ENCODE results near the gene MAST2. TPM values are rescaled to one million over a fixed set of nuclear protein-coding genes. Genes with fewer than 3 reads are reported as not detected.
A peak's percentile ranks its signal among the peaks of the same experiment; 100 is the strongest.

The MAST2 gene
- total and polyA plus RNA-seq, 9 of the 15 experiments (the other 6 are each of a cell fraction or from before 2014, with no cell fraction given), result 0.73 to 32.0 (median 17.8) TPM

GRCh38 chr1:46036894-46037839 lies 233.8 kb downstream of the MAST2 start (continued):
- TF ChIP-seq ZNF133 (CRISPR knock-in tag; IDR thresholded peaks at IDR 0.05) (no peak), CREM (IDR thresholded peaks at IDR 0.05; ENCODE audit: low read depth) (peak; percentile 46; the same call in 1 of the 2 replicates), KDM1A (IDR thresholded peaks at IDR 0.05) (no peak), ZNF717 (CRISPR knock-in tag; IDR thresholded peaks at IDR 0.05) (no peak), CEBPG (CRISPR knock-in tag; IDR thresholded peaks at IDR 0.05) (no peak), CEBPG (tag; conservative IDR thresholded peaks at IDR 0.05 in 1 of 2, IDR thresholded peaks at IDR 0.05 in 1 of 2) (no peak), HNRNPH1 (optimal IDR thresholded peaks at IDR 0.05; ENCODE audit: low read depth, low read length) (no peak), E2F3 (CRISPR knock-in tag; IDR thresholded peaks at IDR 0.05) (0 out of 2 replicates have a peak, but pooled peaks have one; percentile 21), KLF13 (tag; IDR thresholded peaks at IDR 0.05; ENCODE audit: borderline replicate concordance, low read depth) (no peak), CBX8 (IDR thresholded peaks at IDR 0.05; ENCODE audit: borderline replicate concordance, extremely low read depth, low read depth, low read length, poor library complexity, severe bottlenecking) (no peak), ZNF41 (CRISPR knock-in tag; conservative IDR thresholded peaks at IDR 0.05) (no peak; the same call in 1 of the 2 replicates), TAF15 (IDR thresholded peaks at IDR 0.05; ENCODE audit: low read depth, low read length) (no peak), MAFG (tag; conservative IDR thresholded peaks at IDR 0.05) (no peak), ZBTB34 (CRISPR knock-in tag; IDR thresholded peaks at IDR 0.05) (no peak), ZNF444 (CRISPR knock-in tag; IDR thresholded peaks at IDR 0.05) (no peak), NR4A1 (CRISPR knock-in tag; IDR thresholded peaks at IDR 0.05) (no peak), NR4A1 (tag; IDR thresholded peaks at IDR 0.05) (no peak), THRB (CRISPR knock-in tag; conservative IDR thresholded peaks at IDR 0.05) (no peak), ZNF57 (CRISPR knock-in tag; IDR thresholded peaks at IDR 0.05) (no peak), IFI16 (CRISPR knock-in tag; IDR thresholded peaks at IDR 0.05) (no peak), ATF1 (CRISPR knock-in tag; IDR thresholded peaks at IDR 0.05) (no peak), ATF1 (tag; IDR thresholded peaks at IDR 0.05) (peak; percentile 57; the same call in 1 of the 2 replicates)
- TF ChIP-seq, protein P1, sequence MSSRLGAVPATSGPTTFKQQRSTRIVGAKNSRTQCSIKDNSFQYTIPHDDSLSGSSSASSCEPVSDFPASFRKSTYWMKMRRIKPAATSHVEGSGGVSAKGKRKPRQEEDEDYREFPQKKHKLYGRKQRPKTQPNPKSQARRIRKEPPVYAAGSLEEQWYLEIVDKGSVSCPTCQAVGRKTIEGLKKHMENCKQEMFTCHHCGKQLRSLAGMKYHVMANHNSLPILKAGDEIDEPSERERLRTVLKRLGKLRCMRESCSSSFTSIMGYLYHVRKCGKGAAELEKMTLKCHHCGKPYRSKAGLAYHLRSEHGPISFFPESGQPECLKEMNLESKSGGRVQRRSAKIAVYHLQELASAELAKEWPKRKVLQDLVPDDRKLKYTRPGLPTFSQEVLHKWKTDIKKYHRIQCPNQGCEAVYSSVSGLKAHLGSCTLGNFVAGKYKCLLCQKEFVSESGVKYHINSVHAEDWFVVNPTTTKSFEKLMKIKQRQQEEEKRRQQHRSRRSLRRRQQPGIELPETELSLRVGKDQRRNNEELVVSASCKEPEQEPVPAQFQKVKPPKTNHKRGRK (tag; IDR thresholded peaks at IDR 0.05), result no peak
- TF ChIP-seq, protein P2, sequence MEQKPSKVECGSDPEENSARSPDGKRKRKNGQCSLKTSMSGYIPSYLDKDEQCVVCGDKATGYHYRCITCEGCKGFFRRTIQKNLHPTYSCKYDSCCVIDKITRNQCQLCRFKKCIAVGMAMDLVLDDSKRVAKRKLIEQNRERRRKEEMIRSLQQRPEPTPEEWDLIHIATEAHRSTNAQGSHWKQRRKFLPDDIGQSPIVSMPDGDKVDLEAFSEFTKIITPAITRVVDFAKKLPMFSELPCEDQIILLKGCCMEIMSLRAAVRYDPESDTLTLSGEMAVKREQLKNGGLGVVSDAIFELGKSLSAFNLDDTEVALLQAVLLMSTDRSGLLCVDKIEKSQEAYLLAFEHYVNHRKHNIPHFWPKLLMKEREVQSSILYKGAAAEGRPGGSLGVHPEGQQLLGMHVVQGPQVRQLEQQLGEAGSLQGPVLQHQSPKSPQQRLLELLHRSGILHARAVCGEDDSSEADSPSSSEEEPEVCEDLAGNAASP (IDR thresholded peaks at IDR 0.05), result no peak
